Body of pancreas (tissue), 4 donors: ENCODE data around the gene ARHGEF3. TPM values are rescaled to one million over a fixed set of nuclear protein-coding genes. Genes with fewer than 3 reads are reported as not detected.

ENCODE experiments used
- ATAC-seq: fragments of 150-250 bp; one replicate; pipeline ENCODE4 v1.9.1; 2016
- DNase-seq, 4 donors: peaks; one replicate each; pipeline ENCODE4 v3.0.0-alpha.2; 2019
- H3K27ac ChIP-seq, 4 donors: fragments of 200-600 bp; sonication (generic); 1 replicate in 3 of 4; 2 replicates in 1 of 4; pipeline versions ENCODE4 v1.5.1 to v1.6.1; 2016 to 2019; ENCODE audit warnings: mild to moderate bottlenecking in 1 of 4, mixed read lengths in 1 of 4, moderate library complexity in 1 of 4
- H3K27me3 ChIP-seq, 2 donors: fragments of 200-600 bp; sonication (generic); one replicate each; pipeline ENCODE4 v1.6.0; 2016; ENCODE audit warnings: mild to moderate bottlenecking in 1 of 2
- H3K36me3 ChIP-seq, 2 donors: fragments of 200-600 bp; sonication (generic); replicated peaks in 1 of 2; 2 replicates each; pipeline ENCODE4 v1.5.1; 2016; ENCODE audit warnings: low read depth in 2 of 2; ENCODE audit not compliant: insufficient read depth in 1 of 2
- H3K4me1 ChIP-seq: fragments of 200-600 bp; sonication (generic); one replicate; pipeline ENCODE4 v1.6.0; 2016
- H3K4me3 ChIP-seq, 2 donors: fragments of 200-600 bp; sonication (generic); 1 replicate in 1 of 2; 2 replicates in 1 of 2; pipeline ENCODE4 v1.5.1; 2016 to 2019
- H3K9me3 ChIP-seq, 3 donors: fragments of 200-600 bp; sonication (generic); 1 replicate in 2 of 3; 2 replicates in 1 of 3; pipeline ENCODE4 v1.5.1; 2016
- POLR2A ChIP-seq, 3 donors: fragments of 450-650 bp; IDR thresholded peaks; one replicate each; pipeline ENCODE4 v1.6.1; 2016; ENCODE audit warnings: antibody characterized with exemption in 3 of 3, mild to moderate bottlenecking in 2 of 3
- WGBS, 2 donors: methylation state at CpG; one replicate each; pipeline ENCODE4 v1.1.5; 2017; 5-methylcytosine and 5-hydroxymethylcytosine counted together
- intact Hi-C: fragments of 100-400 bp; cut with DNase I; formaldehyde crosslinking; loops from one replicate; pipeline ENCODE4 v1.15.1; 2023
- total RNA-seq, 2 donors: library from RNA; depleted of rRNA; stranded (reverse); fragments of >200 nt; gene quantifications; one replicate each; pipeline ENCODE4 v1.1.0, GENCODE V29; 2016
- TF ChIP-seq, protein P1 (sequence below), 7 experiments: fragments of 450-650 bp in 4 of 7; fragments of 200-600 bp in 3 of 7; sonication (generic) in 3 of 7; IDR thresholded peaks; one replicate each; pipeline ENCODE4 v1.5.1; 2016 to 2019; ENCODE audit warnings: antibody characterized with exemption in 7 of 7

The ARHGEF3 gene
- total RNA-seq, 2 donors from 2014 or later = 27.4 to 38.7 TPM

DNA sequence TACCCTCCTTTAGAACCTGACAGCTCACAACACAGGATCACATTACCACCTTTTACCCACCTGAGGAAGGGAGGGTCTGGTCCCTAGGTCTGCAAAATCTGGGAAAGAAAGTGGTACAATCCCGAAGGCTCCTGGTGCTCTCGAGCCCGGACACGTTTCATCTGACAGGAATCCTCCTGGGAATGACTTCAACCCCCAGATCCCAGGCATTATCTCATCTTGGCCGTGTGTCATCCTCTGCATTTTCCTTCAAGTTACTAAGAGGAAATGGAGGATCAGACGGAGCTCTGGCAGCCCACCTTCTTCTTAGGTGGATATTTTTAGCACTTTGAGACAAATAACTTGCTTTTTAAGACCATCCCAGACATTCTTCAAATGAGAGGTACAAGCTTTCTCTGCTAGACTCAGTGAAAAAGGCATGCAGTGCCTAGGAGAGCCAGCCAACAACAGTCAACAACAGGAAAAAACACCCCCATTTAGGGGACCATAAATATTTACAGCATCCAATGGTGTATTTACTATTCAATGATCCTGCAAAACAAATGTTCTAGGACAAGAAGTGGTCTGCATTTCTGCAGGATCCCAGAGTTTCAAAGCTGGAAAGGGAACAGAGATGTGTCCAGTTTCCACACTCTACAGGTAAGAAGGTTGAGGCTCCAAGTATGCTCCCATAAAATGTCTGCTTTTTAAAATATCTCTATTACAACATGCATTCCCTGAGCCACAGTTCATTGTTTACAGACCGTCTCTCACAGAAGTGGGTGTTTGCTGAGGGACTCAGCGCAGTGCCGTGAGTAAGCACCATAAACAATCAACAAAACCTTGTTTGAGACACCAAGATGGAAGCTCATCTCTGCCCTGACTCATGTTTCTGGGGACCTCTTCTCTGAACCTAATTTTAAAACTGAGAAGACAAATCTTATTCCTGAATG, 38.3 kb upstream of the ARHGEF3 start:
- DNase-seq (no peak), ATAC-seq (no peak)
- Histone ChIP-seq H3K27ac (no peak overlapping the region), H3K4me1 (no peaks in the 10 kb centered on the region), H3K9me3 (no peaks in the 10 kb centered on the region), H3K36me3 (no peaks in the 10 kb centered on the region), H3K4me3 (no peak overlapping the region), H3K27me3 (no peaks in the 10 kb centered on the region)
- 81 to 82% methylated on average over 9 of the region's 9 CpGs for WGBS, 2 donors
- intact Hi-C loops = no loop called here
- no peak for TF ChIP-seq POLR2A (IDR thresholded peaks at IDR 0.05)
- TF ChIP-seq, protein P1, sequence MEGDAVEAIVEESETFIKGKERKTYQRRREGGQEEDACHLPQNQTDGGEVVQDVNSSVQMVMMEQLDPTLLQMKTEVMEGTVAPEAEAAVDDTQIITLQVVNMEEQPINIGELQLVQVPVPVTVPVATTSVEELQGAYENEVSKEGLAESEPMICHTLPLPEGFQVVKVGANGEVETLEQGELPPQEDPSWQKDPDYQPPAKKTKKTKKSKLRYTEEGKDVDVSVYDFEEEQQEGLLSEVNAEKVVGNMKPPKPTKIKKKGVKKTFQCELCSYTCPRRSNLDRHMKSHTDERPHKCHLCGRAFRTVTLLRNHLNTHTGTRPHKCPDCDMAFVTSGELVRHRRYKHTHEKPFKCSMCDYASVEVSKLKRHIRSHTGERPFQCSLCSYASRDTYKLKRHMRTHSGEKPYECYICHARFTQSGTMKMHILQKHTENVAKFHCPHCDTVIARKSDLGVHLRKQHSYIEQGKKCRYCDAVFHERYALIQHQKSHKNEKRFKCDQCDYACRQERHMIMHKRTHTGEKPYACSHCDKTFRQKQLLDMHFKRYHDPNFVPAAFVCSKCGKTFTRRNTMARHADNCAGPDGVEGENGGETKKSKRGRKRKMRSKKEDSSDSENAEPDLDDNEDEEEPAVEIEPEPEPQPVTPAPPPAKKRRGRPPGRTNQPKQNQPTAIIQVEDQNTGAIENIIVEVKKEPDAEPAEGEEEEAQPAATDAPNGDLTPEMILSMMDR (IDR thresholded peaks at IDR 0.05) = no peak

DNA sequence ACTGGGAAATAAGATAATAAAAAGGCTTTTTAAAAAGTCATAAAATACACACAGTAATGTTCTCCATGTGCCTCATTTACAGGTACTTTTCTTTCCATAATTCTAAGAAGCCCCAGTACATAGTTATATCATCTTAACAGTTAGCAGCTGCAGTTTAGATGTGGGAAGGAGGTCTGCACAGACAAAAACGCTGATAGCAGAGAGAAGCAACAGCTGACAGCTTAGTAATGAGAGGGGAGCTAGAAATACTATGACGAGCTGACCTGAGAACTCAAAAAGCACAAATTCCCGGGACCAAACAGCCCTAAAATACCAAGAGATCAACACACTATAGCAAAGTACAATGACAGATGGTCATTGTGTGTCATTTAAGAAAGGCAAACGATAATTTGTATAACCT, 36.7 kb upstream of the ARHGEF3 start:
- Histone ChIP-seq H3K4me3 (no peak overlapping the region), H3K27ac (no peak overlapping the region), H3K4me1 (no peaks in the 10 kb centered on the region), H3K36me3 (no peaks in the 10 kb centered on the region), H3K9me3 (no peaks in the 10 kb centered on the region), H3K27me3 (no peaks in the 10 kb centered on the region)
- DNase-seq = no peak
- no peak for TF ChIP-seq POLR2A (IDR thresholded peaks at IDR 0.05)
- TF ChIP-seq, protein P1 (IDR thresholded peaks at IDR 0.05) = no peak
- ATAC-seq = no peak
- intact Hi-C loops = no loop called here
- WGBS, 2 donors = 71 to 81% methylated on average over 4 of the region's 4 CpGs

DNA sequence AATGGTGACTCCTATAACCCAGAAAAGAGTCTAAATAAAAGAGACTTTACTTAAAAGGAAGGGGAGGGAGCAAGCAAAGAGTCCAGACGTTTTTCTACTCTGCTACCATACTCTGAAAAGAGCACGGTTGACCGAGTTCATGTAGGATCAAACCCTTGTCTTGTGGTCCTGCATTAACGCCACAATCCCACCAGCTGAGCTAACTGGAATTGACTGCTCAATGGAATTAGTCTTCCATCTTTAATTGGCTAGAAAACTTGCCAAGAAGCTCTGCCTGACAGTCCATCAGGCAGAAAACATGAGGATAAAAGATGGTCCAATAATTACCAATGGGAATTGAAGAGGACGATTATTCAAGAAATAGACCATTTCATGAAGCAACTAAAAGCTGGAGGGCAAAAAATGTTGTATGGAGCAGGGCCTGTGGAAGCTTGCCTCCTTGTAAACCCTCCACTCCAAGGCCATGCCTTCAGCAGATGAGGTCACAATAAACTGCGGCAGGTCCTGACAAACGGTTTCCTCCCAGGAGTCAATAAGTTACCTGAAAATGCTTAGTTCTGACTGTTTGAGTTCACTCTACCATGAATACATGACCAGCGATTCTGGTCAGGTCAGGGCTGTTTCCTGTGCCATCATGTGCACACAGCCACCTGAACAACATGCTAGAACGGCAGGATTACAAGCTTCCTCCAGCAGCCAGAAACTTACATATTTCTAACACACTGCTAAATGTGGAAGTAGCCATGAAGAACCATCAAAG, 35.6 kb upstream of the ARHGEF3 start:
- TF ChIP-seq, protein P1 (IDR thresholded peaks at IDR 0.05) = no peak
- TF ChIP-seq POLR2A (IDR thresholded peaks at IDR 0.05) = no peak
- DNase-seq = no peak

DNA sequence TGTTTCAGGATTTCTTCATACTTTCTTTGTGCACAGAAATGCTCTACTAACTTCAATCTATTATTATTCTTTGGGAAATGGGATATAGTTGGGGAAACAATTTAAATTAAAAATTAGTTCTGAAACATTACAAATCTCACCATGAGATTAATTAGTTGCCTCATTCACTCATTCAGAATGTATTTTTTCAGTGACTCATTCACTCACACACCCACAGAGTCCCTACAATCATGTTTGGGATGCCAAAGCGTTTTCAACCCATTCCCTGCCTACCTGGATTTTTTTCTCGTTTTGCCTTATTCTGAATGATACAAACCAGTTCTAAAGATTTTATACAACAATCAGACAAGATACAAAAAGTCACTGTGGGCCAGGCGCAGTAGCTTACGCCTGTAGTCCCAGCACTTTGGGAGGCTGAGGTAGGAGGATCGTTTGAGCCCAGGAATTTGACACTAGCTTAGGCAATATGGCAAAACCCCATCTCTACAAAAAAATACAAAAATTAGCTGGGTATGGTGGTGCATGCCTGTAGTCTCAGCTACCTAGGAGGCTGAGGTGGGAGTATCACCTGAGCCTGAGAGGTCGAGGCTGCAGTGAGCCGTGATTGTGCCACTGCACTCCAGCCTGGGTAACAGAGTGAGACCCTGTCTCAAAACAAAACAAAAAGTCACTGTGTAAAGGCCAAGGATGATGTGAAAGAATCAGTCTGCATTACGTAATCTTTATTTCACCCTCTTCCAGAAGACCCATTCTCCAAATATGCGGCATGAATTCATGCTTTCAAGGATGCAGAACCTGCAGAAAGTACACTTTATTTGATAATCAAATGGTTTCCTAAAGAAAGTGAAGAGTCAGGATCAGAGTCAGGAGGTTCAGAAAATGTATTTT, 34.8 kb upstream of the ARHGEF3 start:
- Histone ChIP-seq H3K27ac (no peak overlapping the region), H3K4me3 (no peak overlapping the region), H3K4me1 (no peaks in the 10 kb centered on the region), H3K27me3 (no peaks in the 10 kb centered on the region), H3K9me3 (no peaks in the 10 kb centered on the region), H3K36me3 (no peaks in the 10 kb centered on the region)
- WGBS, 2 donors = 80 to 90% methylated on average over 9 of the region's 9 CpGs
- DNase-seq = no peak
- intact Hi-C loops = no loop called here
- TF ChIP-seq, protein P1 (IDR thresholded peaks at IDR 0.05) = no peak
- no peak for TF ChIP-seq POLR2A (IDR thresholded peaks at IDR 0.05)
- no peak for ATAC-seq

More for the DNA sequence above, 35.6 kb upstream of the ARHGEF3 start:
- WGBS, 2 donors = 68% methylated on average over 9 of the region's 9 CpGs
- Histone ChIP-seq H3K27me3 (no peaks in the 10 kb centered on the region), H3K36me3 (no peaks in the 10 kb centered on the region), H3K4me1 (no peaks in the 10 kb centered on the region), H3K27ac (no peak overlapping the region), H3K9me3 (no peaks in the 10 kb centered on the region), H3K4me3 (no peak overlapping the region)
- intact Hi-C loops = no loop called here
- no peak for ATAC-seq
